Pulmonary artery endothelial cell (primary cell): ENCODE data around the gene SCN9A. TPM values are rescaled to one million over a fixed set of nuclear protein-coding genes. Genes with fewer than 3 reads are reported as not detected.

ENCODE experiments used
- DNase-seq: peaks from one replicate; pipeline ENCODE4 v3.0.0-alpha.2; 2011; ENCODE audit warnings: low read depth, low spot score
- total RNA-seq: library from RNA; depleted of rRNA; stranded (reverse); fragments of >200 nt; gene quantifications from 2 replicates; pipeline ENCODE4 v1.2.3, GENCODE V29; 2014

The SCN9A gene
- total RNA-seq, 1 donor from 2014 or later, result 0.33 TPM

DNA sequence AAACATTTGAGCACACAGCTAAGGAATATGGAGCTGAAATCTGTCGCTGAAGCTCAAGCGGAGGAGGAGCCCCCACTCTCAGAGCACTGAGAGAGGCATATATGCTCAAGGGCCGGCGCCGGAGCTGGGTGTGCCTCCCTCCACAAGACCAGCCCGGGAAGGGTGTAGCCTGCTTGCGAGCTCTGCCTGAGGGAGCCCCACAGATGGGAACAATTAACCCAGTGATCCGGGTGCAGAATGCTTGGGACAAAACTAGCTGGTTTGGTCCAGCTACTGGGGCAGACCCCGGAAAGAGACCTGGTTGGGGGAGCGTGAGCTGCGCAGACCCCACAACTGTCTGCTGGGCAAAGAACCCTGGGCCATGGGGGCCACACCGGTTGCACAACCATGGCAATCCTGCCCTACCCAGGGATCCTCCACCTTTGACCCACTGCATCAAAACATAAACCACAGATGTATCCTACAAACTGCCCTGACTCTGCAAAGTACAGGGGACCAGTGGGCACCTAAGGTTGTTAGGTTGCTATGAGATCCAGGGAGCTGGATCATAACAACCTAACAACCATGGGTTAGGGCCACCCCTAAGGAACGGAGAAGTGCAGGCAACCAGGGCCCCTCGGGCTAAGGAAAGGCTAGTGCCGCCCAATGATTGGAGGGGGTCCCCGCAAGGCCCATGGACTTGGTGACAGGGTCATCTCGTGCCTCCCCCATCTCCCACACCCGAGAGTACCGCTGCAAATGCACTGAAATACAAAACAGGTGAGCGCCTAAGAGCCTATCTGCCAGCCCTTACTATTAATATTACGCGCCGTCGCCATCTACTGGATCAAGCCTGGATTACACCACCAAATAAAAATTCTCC lies 194.6 kb downstream of the SCN9A start:
- DNase-seq, result no peak

DNA sequence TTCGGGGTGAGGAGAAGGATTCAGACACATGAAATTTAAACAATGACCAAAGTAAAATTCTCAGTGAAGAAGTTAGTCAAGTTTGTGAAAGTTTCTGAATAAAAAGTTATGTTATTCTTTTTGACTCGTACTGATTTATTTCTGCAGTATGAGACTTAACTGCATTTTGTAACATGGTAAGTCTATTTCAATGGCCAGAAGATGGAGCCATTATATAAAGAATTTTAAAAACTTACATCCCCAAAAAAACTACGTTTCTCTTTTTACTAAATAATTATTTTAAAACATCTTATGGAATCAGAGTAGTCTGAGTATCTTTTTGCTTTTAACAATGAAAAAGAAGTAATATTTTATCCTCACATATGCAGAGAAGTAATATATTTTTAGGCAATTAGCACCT lies 196.5 kb downstream of the SCN9A start:
- DNase-seq, result no peak

DNA sequence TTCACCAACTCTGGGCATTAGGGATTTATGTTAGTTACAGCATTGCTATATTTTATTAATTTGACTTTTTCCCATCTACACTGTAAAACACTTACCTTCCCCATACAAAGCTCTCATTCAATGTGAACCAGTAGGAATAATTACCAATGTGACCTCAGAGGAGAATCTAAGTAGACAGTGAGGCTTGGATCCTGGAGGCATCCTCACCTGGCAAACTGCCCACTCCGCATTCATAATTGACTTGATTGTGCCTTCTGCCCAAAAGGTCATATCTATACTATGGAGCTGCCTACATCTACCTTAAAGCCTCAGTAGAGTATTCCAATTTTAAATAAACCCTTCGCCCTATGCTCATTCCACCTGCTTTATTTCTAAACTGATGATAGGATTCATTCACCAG lies 202.5 kb downstream of the SCN9A start:
- no peak for DNase-seq

DNA sequence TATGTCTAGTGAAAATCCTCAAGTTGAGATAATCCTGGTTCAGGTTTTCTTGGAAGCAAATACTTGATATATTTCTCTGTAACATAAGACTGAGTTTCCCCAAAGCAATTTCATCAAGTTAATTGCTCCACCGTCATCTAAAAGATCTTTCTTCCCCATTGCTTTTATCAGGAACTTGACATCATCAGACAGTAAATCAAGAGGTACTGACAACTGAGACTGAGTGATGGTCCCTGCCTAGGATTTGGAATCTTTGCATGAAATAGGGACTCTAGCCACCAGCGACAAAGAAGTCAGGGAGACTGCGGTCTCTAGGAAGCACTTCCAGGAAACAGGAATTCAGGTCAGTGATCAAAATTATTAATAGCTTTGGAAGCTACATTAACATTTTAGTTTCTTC lies 204.5 kb downstream of the SCN9A start:
- no peak for DNase-seq

DNA sequence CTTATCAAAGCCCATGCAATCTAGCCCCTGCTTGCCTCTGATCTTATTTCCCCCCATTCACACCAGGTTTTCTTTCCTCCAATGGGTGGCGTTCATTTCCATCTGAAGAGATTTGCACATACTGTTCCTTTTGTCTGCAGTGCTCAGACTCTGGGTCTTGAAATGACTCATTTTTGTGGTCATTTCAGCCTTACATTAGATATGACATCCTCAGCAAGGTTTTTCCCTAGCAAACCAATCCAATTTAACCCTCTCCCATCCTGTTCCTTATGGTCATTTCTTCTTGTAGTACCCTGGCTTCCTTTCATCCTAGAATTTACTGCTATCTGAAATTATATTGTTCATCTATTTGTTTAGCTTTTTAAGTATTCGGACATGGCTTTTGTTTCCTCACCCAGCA lies 205.4 kb downstream of the SCN9A start:
- DNase-seq, result no peak

DNA sequence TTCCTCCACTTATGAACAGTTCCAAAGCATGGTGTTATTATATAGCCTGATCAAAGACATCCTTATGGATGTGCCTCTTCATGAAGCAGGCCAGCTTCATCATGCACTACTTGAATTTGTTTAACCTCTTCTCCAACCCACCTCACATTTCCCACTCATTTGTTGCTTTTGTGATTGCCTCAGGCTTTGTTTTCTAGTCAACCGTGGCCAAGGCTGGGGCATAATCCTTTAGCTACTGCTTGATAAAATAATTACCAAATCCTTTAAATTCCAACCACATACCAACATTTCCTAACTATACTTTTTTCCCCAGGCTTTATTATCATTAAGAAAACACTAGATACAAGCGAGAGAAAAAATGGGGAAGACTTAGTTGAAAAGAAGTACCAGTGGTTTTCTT lies 208.3 kb downstream of the SCN9A start:
- DNase-seq, result no peak

DNA sequence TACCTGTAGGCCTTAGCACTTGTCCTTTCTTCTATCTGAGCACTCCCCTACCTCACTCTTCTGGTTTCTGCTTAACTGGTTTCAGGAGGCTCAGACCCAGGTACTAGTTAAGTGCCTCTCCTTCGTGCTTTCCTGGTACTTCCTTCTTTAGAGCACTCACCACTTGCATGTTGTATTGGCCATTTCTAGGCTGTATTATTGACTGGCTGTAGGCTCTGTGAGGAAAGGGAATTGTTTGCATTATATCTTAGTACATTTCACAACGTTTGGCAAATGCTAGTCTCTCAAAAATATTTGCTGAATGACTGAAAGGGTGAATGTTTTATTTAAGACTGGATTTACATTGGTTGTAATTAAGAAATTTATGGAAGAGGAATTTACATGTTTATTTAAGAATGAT lies 212.0 kb downstream of the SCN9A start:
- DNase-seq, result no peak

DNA sequence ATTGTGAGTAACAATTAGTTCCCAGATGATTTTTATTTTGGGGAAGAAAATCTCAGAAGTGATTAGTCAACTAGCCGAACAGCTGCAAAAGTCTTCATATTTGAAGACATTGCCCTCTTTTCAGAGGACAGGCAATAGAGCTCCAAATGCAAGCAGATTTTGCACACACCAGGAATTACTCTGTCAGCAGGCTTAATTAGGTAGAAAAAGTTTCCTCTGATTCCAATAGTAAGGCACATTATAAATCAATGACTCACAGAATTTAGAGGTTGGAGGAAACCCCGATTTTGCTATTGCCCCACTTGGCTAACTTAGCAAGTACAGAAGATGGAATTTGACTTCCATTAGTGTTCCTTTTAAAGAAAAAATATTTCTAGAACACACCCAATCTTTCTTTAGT lies 217.2 kb downstream of the SCN9A start:
- no peak for DNase-seq

DNA sequence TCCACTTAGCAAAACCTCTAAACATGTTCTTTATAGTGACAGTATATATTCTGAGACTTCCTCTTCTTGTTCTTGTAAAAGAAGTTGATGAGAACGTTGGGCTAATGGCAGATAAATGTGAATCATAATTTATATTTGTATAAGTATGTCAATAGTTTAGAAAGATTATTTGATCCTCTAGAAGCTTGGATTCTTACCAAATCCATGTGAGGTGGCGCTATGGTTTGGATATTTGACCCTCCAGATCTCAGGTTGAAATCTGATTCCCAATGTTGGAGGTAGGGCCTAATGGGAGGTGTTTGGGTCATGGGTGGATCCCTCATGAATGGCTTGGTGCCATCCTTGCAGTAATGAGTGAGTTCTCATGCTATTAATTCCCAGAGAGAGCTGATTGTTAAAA lies 218.2 kb downstream of the SCN9A start:
- DNase-seq, result no peak

DNA sequence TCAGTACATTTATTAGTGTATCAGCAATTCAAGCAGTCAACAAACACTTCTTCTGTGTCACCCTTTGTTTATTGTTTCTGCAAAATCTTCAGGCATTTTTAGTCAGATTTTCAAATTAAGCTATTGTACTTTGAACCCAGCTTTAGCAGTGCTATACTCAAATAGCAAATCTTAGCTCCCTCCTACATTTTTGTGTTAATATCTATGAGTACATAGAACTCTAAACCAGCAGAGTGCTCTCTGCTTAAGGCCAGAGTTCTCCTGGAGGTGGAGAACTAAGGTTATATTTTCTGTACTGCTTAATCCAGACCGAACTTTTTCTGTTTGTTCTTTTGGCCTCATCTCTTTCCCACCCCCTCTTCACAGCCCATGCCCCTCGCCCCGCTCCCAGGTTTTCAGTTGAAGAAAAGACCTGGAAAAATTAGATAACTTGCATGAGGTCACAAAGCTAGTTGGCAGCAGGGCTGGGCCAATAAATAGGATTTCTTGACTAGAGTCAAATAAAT lies 218.7 kb downstream of the SCN9A start:
- no peak for DNase-seq

DNA sequence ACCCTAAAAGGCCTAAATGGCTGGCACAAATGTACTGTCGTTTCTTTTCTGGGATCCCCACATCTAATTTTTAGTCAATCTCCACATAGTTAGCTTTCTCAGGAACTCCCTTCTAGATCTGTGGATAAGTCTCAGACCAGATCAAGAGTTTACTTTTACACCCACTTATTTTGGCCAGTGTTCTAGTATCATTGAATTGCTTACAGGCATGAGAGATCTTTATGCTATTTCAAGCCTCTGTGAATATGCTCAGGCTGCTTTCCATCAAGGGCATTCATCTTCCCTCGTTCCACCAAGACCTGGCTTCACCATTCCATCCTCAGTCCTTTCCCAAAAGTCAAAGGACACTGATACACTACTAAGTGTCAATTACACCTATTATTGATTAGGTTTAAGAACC lies 220.2 kb downstream of the SCN9A start:
- DNase-seq, result no peak

DNA sequence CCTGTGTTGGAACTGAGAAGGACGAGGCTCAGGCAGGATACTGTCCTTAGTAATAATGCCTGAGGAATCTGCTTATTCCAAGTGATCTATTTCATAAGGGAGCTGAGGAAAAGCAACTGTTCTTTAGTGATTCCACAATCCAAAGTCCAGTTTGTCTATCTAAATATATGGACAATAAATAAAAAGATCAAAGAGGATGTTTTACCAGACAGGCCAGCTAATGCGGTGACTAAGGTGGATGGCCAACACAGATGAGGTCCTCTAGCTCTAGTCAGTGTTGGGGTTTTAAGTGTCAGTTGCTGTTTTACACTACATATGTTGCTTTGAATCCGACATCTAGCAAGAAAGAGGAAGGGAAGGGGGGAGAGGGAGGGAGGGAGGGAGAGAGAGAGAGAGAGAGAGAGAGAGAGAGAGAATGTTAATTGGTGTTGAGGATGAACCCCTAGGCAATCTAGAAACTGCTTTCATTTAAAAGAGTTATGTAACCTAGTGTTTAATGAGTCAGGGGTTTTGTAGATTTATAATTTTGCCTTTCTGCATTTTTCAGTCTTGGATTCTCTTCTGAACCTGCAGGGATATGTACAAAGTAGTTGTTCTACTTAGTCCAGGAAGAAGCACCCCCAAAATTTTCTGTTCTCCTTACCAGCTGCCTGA lies 220.9 kb downstream of the SCN9A start:
- no peak for DNase-seq

DNA sequence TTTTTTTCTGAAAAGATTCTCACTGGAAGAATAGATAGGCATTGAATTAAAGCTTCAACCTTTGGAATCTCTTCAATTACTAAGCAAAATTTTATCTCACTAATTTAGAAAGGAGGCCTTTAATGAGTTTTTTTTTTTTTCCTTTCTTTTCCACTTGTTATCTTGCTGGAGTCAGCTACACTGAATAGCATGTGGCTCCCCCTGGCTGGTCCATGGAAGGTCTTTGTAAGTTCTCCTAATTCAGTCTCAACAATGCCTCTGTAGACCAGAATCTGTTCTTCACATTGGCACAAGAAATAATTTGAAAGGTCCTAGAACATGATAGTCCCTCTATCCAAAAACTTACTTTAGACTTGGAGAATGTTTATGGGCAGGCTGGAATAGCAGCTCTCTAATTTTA lies 223.7 kb downstream of the SCN9A start:
- DNase-seq, result no peak

DNA sequence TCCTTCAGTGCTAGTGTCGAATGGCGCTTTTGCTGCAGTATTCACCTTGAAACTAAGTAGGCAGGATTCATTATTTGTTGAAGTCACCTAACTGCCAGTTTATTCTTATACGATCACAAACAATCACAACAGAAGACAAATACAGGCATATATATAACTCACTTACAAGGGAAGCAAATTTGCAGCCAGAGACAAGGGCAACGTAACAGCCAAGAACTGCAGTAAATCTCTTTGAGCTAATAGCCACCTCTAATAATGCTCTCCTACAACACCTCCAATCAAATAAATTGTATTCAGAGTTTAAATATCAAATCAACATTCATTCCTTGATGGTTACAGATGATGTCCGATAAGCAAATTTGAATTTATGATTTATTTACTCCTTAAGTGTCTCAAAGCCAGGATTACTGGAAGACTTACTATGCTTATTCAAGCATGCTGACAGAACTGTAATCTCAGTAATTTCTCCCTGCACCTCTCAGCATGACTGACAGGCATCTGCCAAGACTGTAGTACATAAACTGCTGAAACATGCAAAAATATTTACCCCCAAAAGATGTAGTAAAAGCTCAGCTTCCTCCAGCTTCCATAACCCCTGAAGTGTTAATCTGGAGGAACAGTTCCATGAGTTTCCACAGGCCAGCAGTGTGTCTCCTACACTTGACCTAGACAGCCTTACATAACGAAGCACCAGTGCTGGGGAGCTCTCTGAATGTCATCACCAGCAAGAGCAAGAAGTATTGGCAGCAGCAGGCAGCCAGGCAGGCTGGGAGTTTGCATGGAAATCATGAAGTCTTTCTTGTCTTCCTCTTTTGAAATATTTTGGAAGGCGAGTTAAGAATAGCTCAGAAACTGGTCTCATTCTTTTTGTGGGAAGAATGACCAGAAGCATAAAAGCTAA lies 227.0 kb downstream of the SCN9A start:
- DNase-seq, result no peak

DNA sequence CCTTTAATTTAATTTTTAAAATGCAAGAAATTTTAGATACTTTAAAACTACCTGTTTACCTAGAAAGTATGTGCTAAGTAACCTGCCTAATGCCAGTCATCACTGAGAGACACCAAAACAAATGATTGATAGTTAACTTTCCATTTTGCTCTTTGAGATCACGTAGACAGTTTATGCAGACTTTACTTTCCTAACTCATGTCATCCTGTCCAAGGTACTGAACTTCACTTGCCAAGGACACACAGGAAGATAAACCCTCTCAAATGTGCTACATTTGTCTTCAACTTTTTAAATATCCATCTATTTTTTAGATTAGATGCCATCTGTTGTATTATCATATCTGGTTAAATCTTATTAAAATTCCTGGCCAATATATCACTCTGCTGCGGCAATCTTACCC lies 227.9 kb downstream of the SCN9A start:
- no peak for DNase-seq

Other genes with a start within 250 kb of the SCN9A start
- gene SCN1A, start 247.9 kb downstream of the SCN9A start, total RNA-seq, result not detected in 2 replicates
- not detected in 2 replicates for gene SCN7A, start 118.3 kb upstream of the SCN9A start, total RNA-seq